Measurements from ENCODE around the gene PITPNC1.

Gene PITPNC1

DNA sequence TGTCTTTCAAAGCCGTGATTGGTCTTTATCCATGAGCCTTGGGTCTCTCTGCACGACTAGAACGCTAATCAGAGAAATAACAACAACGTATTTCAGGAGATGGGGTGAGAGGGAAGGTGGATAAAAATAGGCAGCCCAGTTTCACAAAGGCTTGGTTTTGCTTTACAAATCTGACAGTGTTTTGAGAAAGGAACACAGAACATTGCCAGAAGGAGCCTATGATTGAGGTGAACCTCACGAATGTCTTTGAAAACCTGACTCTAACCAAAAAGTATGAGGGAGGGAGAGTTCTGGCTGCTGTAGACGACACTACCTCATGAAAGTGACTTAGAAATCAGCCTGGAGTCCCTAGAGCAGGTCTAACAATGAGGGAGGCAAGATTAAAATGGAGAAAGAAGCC lies 302.6 kb downstream of the PITPNC1 start:
- TF ChIP-seq, protein P1, sequence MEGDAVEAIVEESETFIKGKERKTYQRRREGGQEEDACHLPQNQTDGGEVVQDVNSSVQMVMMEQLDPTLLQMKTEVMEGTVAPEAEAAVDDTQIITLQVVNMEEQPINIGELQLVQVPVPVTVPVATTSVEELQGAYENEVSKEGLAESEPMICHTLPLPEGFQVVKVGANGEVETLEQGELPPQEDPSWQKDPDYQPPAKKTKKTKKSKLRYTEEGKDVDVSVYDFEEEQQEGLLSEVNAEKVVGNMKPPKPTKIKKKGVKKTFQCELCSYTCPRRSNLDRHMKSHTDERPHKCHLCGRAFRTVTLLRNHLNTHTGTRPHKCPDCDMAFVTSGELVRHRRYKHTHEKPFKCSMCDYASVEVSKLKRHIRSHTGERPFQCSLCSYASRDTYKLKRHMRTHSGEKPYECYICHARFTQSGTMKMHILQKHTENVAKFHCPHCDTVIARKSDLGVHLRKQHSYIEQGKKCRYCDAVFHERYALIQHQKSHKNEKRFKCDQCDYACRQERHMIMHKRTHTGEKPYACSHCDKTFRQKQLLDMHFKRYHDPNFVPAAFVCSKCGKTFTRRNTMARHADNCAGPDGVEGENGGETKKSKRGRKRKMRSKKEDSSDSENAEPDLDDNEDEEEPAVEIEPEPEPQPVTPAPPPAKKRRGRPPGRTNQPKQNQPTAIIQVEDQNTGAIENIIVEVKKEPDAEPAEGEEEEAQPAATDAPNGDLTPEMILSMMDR (IDR thresholded peaks at IDR 0.05; ENCODE audit: low read depth, low read length): no peak
- no peak overlapping the region for H3K4me3 ChIP-seq (ENCODE audit: low read depth, low read length)

DNA sequence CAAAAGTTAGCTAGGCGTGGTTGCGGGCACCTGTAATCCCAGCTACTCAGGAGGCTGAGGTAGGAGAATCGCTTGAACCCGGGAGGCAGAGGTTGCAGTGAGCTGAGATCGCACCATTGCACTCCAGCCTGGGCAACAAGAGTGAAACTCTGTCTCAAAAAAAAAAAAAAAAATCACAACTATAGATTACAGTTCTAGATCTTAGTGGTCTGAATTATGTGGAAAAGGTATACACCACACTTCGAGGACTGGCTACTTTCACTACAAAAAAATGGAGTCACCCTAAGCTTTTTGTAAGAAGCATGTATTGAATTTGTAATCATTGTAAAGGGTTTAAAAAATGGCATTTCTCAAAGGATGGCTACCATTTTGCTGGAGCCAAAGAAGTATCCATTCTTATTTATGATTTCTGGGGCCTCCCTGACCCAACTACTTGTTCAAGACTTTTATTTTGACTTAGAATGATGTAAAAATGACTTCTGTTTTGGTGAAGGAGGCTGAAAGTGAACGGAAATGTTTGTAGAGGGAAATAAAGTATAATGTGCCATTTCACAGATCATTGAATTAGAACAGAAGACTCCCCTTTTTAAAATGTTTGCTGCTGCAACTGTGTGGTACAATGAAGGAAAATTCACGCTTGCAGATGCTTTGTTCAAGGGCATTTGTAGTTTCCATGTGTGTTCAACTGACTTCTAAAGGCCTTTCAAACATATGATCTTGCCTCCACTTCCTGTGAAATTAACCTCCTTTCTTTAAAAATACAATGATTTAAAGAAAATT lies 303.6 kb downstream of the PITPNC1 start:
- H3K4me3 ChIP-seq (ENCODE audit: low read depth, low read length): no peak overlapping the region
- TF ChIP-seq, protein P1 (IDR thresholded peaks at IDR 0.05; ENCODE audit: low read depth, low read length): no peak

DNA sequence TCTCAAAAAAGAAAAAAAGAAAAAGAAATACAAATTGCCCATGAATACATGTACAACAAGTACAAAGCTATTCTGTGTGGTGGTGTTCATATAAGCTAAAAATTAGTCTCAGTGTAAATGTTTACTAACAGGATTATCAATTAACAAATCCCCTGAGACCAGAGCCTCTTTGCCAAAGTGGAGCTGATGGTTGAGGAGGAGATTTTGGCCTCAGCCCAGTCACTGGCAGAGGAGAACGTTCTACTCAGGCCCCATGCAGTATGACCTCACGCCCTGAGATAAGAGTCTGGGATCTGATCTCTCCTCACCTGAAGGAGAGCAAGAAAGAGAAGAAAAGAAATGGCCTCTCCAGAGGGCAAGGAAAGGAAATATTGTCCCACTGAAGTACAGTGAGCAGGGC lies 305.1 kb downstream of the PITPNC1 start:
- TF ChIP-seq, protein P1 (IDR thresholded peaks at IDR 0.05; ENCODE audit: low read depth, low read length): no peak
- no peak overlapping the region for H3K4me3 ChIP-seq (ENCODE audit: low read depth, low read length)

DNA sequence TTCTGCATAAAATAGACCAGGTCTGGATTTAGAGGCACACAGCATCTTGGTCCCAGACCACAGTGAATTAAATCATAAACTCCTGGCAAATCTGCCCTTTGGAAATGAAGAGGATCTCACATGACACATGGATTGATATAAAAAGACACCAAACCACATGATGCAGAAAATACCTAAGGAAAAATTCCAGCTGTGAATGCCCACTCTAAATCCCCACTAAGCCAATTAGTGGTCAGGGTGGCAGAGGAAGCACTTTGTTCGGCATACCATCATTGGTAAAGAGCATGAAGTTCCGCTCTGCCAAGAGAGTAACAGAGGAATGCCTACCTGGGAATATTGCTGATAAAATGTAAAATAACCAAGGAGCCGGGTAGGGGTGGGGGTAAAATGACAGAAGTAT lies 308.3 kb downstream of the PITPNC1 start:
- TF ChIP-seq, protein P1 (IDR thresholded peaks at IDR 0.05; ENCODE audit: low read depth, low read length): no peak
- H3K4me3 ChIP-seq (ENCODE audit: low read depth, low read length): no peak overlapping the region

DNA sequence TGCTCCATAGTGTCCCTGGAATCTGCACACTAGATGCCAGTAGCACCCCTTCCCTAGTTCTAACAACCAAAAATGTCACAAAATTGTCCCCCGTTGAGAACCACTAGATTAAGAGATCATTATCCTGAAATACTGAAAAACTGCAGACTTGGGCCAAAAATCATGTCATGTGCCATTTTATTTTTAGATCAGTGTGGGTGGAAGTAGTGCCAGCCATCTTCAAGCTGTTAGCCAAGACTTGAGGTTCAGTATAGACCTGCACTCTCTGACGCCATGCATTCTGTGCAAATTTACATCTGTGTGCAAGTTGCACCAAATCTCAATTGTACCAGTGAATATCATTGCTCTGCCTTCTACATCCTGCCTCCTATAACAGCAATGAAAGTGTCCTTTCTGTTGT lies 309.2 kb downstream of the PITPNC1 start:
- TF ChIP-seq, protein P1 (IDR thresholded peaks at IDR 0.05; ENCODE audit: low read depth, low read length): no peak
- H3K4me3 ChIP-seq (ENCODE audit: low read depth, low read length): no peak overlapping the region

DNA sequence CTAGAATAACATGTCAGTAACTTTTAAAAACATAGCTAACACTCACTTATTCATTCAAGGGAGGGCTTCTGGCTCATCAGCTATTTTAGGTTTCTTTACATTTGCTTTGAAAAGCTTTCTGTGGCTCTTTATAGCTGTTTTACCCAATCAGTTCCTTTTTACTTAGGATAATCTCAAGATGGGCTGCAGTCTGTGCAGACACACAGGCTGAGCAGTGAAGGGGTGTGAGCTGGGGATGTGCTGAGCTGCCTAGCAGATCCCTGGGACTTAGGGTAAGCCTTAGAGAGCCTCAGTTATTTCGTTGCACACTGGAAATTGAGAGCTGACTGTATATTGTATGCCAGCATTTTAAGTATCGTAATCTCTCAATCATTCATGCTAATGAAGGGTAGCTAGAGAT lies 310.4 kb downstream of the PITPNC1 start:
- H3K4me3 ChIP-seq (ENCODE audit: low read depth, low read length): no peak overlapping the region
- TF ChIP-seq, protein P1 (IDR thresholded peaks at IDR 0.05; ENCODE audit: low read depth, low read length): no peak

DNA sequence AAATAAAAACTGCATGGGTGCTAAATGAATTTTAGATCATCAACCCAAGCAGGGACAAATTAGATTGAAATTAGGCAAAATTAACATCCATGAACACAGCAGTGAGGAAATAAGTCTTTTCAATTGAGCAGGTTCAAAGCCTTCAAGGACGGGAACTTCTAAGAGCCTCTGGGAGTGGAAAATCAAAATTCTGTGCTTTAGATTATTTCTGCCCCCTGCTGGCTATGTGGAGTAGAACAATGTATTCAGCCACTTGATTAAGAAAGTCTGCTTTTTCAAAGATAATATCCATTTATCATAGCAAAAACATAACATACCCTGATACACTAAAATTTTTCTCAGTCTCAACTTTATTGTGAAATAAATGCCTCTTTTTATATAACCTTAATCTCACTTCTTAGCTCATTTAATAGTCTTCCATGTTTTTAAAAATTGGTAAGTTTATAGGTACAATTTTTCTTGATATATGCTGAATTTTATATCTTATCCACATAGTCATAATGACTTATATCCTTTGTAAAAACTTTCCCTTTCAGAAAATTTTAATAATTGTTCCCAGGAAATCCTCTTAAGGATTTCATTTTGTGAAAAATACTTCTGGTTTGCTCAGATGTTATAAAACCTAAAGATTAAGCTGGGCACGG lies 312.6 kb downstream of the PITPNC1 start:
- no peak overlapping the region for H3K4me3 ChIP-seq (ENCODE audit: low read depth, low read length)
- TF ChIP-seq, protein P1 (IDR thresholded peaks at IDR 0.05; ENCODE audit: low read depth, low read length): peak; percentile 54; the same call in 1 of the 2 replicates

All from WI38 (cell line).